Subcutaneous abdominal adipose tissue (tissue), 5 donors: Measurements from ENCODE around the gene C17orf67.
A peak's percentile ranks its signal among the peaks of the same experiment; 100 is the strongest.

ENCODE experiments used
- H3K27ac ChIP-seq: one replicate; pipeline ENCODE4 v1.7.0; 2013; ENCODE audit warnings: low read depth, mild to moderate bottlenecking, inconsistent platforms, low read length, moderate library complexity
- H3K27me3 ChIP-seq, 5 donors: one replicate each; pipeline ENCODE4 v1.7.0; 2013; ENCODE audit warnings: low read length in 5 of 5, inconsistent platforms in 1 of 5; ENCODE audit not compliant: control insufficient read depth in 5 of 5, insufficient read depth in 4 of 5
- H3K36me3 ChIP-seq, 5 donors: one replicate each; pipeline ENCODE4 v1.7.0; 2013; ENCODE audit warnings: low read length in 5 of 5; ENCODE audit not compliant: control insufficient read depth in 5 of 5, insufficient read depth in 5 of 5
- H3K4me1 ChIP-seq, 5 donors: one replicate each; pipeline ENCODE4 v1.7.0; 2013; ENCODE audit warnings: low read length in 5 of 5, mild to moderate bottlenecking in 3 of 5, moderate library complexity in 1 of 5; ENCODE audit not compliant: control insufficient read depth in 5 of 5, insufficient read depth in 5 of 5
- H3K4me3 ChIP-seq, 5 donors: one replicate each; pipeline ENCODE4 v1.7.0; 2013; ENCODE audit warnings: low read length in 5 of 5, low read depth in 1 of 5
- H3K9ac ChIP-seq, 5 donors: one replicate each; pipeline ENCODE4 v1.7.0; 2013; ENCODE audit warnings: low read length in 5 of 5, mild to moderate bottlenecking in 4 of 5, moderate library complexity in 3 of 5
- H3K9me3 ChIP-seq, 5 donors: one replicate each; pipeline ENCODE4 v1.7.0; 2013; ENCODE audit warnings: low read length in 5 of 5; ENCODE audit not compliant: control insufficient read depth in 5 of 5
- donor health status: healthy.
- donor health status: healthy.
- donor health status: healthy.
- donor health status: healthy.
- donor health status: healthy.

C17orf67 gene

GRCh38 chr17:56866496-56866895 lies 32.8 kb upstream of the C17orf67 start:
- H3K4me3 ChIP-seq, result no peak overlapping the region
- H3K27me3 ChIP-seq, result no peaks in the 10 kb centered on the region
- H3K9me3 ChIP-seq, result no peaks in the 10 kb centered on the region
- peaks cover 0 to 20% (median 9%) of the 10 kb centered on the region in 5 donors for H3K36me3 ChIP-seq
- no peaks in the 10 kb centered on the region for H3K4me1 ChIP-seq
- no peak overlapping the region for H3K9ac ChIP-seq
- no peak overlapping the region for H3K27ac ChIP-seq

- Histone ChIP-seq H3K4me1 (no peaks in the 10 kb centered on the region), H3K27ac (no peak overlapping the region), H3K36me3 (peaks cover 0 to 22% (median 10%) of the 10 kb centered on the region in 5 donors), H3K4me3 (no peak overlapping the region), H3K27me3 (no peaks in the 10 kb centered on the region), H3K9ac (no peak overlapping the region), H3K9me3 (no peaks in the 10 kb centered on the region)
These were observed 32.4 kb upstream of the C17orf67 start for GRCh38 chr17:56866076-56866475.

- no peaks in the 10 kb centered on the region for H3K4me1 ChIP-seq
- no peaks in the 10 kb centered on the region for H3K9me3 ChIP-seq
- H3K9ac ChIP-seq, result no peak overlapping the region
- H3K4me3 ChIP-seq, result no peak overlapping the region
- peaks cover 4 to 31% (median 10%) of the 10 kb centered on the region in 5 donors for H3K36me3 ChIP-seq
- no peak overlapping the region for H3K27ac ChIP-seq
- H3K27me3 ChIP-seq, result no peaks in the 10 kb centered on the region
These were observed 30.3 kb upstream of the C17orf67 start for GRCh38 chr17:56863974-56864373.

DNA sequence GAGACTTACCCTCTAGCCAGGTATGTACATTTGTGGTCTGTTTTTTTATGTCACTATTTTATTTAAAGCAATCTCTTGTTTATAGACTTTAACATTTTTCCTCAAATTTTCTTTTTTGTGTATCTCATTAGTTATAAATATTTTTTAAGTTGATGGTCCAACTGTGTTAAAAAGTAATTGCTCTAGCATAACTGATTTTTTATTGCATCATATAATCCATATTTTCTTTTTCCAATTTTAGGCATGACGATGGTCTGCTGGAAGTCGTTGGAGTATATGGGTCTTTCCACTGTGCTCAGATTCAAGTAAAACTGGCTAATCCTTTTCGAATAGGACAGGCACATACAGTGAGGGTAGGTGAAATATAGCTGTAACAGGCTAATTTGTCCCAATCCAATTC lies 28.2 kb upstream of the C17orf67 start:
- H3K9ac ChIP-seq, result no peak overlapping the region
- H3K4me3 ChIP-seq, result no peak overlapping the region
- H3K9me3 ChIP-seq, result no peaks in the 10 kb centered on the region
- H3K27ac ChIP-seq, result no peak overlapping the region
- H3K4me1 ChIP-seq, result no peaks in the 10 kb centered on the region
- H3K27me3 ChIP-seq, result no peaks in the 10 kb centered on the region
- peaks cover 4 to 35% (median 10%) of the 10 kb centered on the region in 5 donors for H3K36me3 ChIP-seq

DNA sequence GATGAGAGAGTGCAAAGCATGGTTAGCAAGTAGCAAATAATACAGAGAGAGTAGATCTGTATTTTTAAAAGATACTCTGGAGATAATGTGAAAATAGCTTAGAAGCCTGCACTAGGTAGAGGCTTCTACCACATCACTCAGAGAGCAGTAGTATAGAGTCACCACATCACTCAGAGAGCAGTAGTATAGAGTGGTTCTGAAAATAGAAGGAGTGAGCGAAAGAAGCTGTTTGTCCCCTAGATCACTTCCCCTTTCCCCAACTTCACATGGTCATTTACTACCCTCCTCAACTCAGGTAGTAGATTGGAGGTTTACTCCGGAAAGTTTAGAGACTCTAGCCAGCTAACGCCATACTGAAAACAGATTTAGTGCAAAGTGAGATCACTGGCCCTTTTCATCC lies 17.3 kb upstream of the C17orf67 start:
- peaks cover 2 to 25% (median 13%) of the 10 kb centered on the region in 5 donors for H3K36me3 ChIP-seq
- no peak overlapping the region for H3K9ac ChIP-seq
- H3K4me1 ChIP-seq, result peaks cover 0 to 16% (median 0%) of the 10 kb centered on the region in 5 donors
- no peak overlapping the region for H3K4me3 ChIP-seq
- no peaks in the 10 kb centered on the region for H3K9me3 ChIP-seq
- H3K27ac ChIP-seq, result no peak overlapping the region
- no peaks in the 10 kb centered on the region for H3K27me3 ChIP-seq

DNA sequence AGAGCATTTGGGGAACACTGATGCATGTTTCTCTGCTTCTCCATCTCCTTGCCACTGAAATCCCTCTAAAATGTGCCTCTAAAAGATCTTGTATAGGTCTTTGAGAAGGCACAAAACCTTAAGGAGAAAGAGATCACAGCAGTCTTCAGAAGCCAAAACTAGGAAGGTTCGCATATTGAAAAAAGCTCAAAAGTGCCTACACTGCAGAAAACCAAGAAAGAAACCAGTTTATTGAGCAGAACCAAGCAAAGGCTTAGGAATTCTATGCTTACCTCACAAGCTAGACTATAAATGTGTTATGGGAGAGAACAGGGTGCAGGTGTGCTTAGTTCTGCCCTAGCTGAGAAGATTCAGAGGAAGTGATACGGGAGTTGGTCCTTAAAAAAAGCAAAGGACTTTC lies 16.9 kb upstream of the C17orf67 start:
- H3K9ac ChIP-seq, result no peak overlapping the region
- peaks cover 2 to 24% (median 13%) of the 10 kb centered on the region in 5 donors for H3K36me3 ChIP-seq
- peaks cover 0 to 16% (median 0%) of the 10 kb centered on the region in 5 donors for H3K4me1 ChIP-seq
- H3K9me3 ChIP-seq, result no peaks in the 10 kb centered on the region
- no peak overlapping the region for H3K4me3 ChIP-seq
- H3K27ac ChIP-seq, result no peak overlapping the region
- no peaks in the 10 kb centered on the region for H3K27me3 ChIP-seq

DNA sequence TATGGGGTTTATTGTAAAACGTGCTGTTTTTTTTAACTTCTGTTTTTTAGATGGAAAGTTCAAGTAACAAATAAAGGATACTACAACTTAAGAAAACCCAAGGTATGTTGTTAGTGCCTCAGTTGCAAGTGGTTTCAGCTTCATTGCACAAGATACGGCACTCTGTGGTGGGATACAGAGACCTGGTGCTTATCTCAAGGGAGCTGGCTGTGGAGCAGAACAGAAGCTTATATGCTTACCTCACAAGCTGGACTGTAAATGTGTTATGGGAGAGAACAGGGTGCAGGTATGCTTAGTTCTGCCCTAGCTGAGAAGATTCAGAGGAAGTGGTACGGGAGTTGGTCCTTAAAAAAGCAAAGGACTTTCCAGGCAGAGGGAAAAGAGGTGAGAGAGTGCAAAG lies 15.4 kb upstream of the C17orf67 start:
- peaks cover 2 to 24% (median 13%) of the 10 kb centered on the region in 5 donors for H3K36me3 ChIP-seq
- no peaks in the 10 kb centered on the region for H3K27me3 ChIP-seq
- H3K27ac ChIP-seq, result no peak overlapping the region
- H3K9ac ChIP-seq, result no peak overlapping the region
- H3K9me3 ChIP-seq, result no peaks in the 10 kb centered on the region
- H3K4me1 ChIP-seq, result peaks cover 0 to 16% (median 0%) of the 10 kb centered on the region in 5 donors
- H3K4me3 ChIP-seq, result no peak overlapping the region

- H3K27ac ChIP-seq, result no peak overlapping the region
- no peak overlapping the region for H3K9ac ChIP-seq
- H3K4me1 ChIP-seq, result peaks cover 0 to 21% (median 0%) of the 10 kb centered on the region in 5 donors
- H3K27me3 ChIP-seq, result no peaks in the 10 kb centered on the region
- H3K4me3 ChIP-seq, result no peak overlapping the region
- H3K9me3 ChIP-seq, result no peaks in the 10 kb centered on the region
- peaks cover 2 to 24% (median 13%) of the 10 kb centered on the region in 5 donors for H3K36me3 ChIP-seq
These were observed 13.4 kb upstream of the C17orf67 start for GRCh38 chr17:56847106-56847505.

DNA sequence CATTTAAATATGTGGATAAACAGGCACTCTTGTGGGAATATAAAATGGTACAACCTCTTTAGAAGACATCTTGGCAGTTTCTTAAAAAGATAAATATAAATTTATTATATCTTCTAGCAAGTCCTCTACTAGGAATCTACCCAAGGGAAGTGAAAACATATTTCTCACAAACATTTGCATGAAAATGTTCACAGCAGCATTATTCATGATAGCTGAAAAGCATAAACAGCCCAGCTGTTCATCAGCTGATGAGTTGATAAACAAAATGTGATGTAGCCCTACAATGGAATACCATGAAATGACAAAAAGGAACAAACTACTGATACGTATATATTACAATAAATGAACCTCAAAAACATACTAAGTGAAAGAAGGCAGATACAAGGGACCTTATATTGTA lies 12.2 kb upstream of the C17orf67 start:
- Histone ChIP-seq H3K27me3 (no peaks in the 10 kb centered on the region), H3K27ac (no peak overlapping the region), H3K4me1 (peaks cover 0 to 13% (median 0%) of the 10 kb centered on the region in 5 donors), H3K9ac (no peak overlapping the region), H3K4me3 (no peak overlapping the region), H3K36me3 (peaks cover 0 to 24% (median 13%) of the 10 kb centered on the region in 5 donors), H3K9me3 (no peaks in the 10 kb centered on the region)

DNA sequence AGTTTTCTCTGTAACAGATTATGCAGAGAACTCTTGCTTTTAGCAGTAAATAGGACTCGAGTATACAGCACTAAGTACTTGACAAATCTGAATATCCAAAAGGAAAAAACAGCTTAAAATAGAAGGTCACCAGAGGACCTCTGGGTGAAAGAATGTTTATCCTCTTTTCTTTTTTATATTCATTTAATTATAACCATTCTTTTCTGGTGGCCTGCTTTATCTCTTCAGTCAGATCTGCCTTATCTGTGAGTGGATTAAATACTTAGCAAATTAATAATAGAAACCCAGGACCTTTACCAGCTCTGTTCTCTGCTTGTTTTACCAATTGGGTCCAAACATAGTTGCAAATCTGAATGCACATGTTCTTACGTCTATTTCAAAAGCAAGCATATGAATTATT lies 8.9 kb upstream of the C17orf67 start:
- H3K36me3 ChIP-seq, result peaks cover 0 to 5% (median 0%) of the 10 kb centered on the region in 5 donors
- H3K27me3 ChIP-seq, result no peaks in the 10 kb centered on the region
- H3K27ac ChIP-seq, result no peak overlapping the region
- H3K4me1 ChIP-seq, result peaks cover 0 to 15% (median 0%) of the 10 kb centered on the region in 5 donors
- H3K4me3 ChIP-seq, result no peak overlapping the region
- H3K9me3 ChIP-seq, result no peaks in the 10 kb centered on the region
- H3K9ac ChIP-seq, result no peak overlapping the region

- Histone ChIP-seq H3K27ac (peak overlapping the region; percentile 33), H3K9ac (no peak overlapping the region), H3K9me3 (no peaks in the 10 kb centered on the region), H3K27me3 (no peaks in the 10 kb centered on the region), H3K4me3 (no peak overlapping the region), H3K4me1 (peaks cover 0 to 43% (median 15%) of the 10 kb centered on the region in 5 donors), H3K36me3 (peaks cover 0 to 4% (median 0%) of the 10 kb centered on the region in 5 donors)
These were observed 5.0 kb upstream of the C17orf67 start for GRCh38 chr17:56838687-56839086.
